OCI-LY3 (cell line): ENCODE results near the gene CD8B.
"Not testable (repeated sequence)": the region's sequence is repeated elsewhere in the genome, so short reads cannot be mapped to it uniquely, and the experiment has no call there.

ENCODE experiments used
- EZH2phosphoT487 ChIP-seq: fragments of 200-600 bp; shearing (Covaris generic); IDR thresholded peaks from 2 replicates; pipeline ENCODE4 v1.6.1; 2018; ENCODE audit warnings: antibody characterized with exemption, mixed run types, low read depth
- TF ChIP-seq, protein P1 (sequence below): fragments of 200-600, 300-600 bp; sonication (generic); IDR thresholded peaks from 2 replicates; pipeline ENCODE4 v1.5.1; 2014; ENCODE audit warnings: antibody characterized with exemption, low read length, low read depth

DNA sequence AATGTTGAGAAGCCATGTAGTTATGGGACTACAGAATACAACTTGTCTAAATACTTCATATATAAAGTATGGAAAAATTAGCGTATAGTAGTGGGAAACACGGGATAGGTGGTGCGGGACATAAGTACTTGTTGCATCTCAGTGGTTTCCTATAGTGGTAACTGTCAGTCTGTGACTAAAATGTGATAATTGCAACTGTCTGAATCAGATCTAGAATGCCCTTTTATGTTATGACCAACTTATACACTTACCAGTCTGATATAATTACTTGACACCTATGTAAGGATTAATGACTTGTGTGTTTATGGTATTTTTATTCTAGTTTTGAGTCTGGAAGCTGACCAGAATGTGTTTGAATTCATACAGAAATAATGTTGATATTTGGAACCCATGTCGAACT, 9.3 kb upstream of the CD8B start:
- TF ChIP-seq, protein P1, sequence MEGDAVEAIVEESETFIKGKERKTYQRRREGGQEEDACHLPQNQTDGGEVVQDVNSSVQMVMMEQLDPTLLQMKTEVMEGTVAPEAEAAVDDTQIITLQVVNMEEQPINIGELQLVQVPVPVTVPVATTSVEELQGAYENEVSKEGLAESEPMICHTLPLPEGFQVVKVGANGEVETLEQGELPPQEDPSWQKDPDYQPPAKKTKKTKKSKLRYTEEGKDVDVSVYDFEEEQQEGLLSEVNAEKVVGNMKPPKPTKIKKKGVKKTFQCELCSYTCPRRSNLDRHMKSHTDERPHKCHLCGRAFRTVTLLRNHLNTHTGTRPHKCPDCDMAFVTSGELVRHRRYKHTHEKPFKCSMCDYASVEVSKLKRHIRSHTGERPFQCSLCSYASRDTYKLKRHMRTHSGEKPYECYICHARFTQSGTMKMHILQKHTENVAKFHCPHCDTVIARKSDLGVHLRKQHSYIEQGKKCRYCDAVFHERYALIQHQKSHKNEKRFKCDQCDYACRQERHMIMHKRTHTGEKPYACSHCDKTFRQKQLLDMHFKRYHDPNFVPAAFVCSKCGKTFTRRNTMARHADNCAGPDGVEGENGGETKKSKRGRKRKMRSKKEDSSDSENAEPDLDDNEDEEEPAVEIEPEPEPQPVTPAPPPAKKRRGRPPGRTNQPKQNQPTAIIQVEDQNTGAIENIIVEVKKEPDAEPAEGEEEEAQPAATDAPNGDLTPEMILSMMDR, result not testable (repeated sequence)
- TF ChIP-seq EZH2phosphoT487, result not testable (repeated sequence)
